ENCODE data around the gene CLOCK. TPM values are rescaled to one million over a fixed set of nuclear protein-coding genes. Genes with fewer than 3 reads are reported as not detected.
A peak's percentile ranks its signal among the peaks of the same experiment; 100 is the strongest.
"Not testable (repeated sequence)": the region's sequence is repeated elsewhere in the genome, so short reads cannot be mapped to it uniquely, and the experiment has no call there.

CLOCK gene, protein sequence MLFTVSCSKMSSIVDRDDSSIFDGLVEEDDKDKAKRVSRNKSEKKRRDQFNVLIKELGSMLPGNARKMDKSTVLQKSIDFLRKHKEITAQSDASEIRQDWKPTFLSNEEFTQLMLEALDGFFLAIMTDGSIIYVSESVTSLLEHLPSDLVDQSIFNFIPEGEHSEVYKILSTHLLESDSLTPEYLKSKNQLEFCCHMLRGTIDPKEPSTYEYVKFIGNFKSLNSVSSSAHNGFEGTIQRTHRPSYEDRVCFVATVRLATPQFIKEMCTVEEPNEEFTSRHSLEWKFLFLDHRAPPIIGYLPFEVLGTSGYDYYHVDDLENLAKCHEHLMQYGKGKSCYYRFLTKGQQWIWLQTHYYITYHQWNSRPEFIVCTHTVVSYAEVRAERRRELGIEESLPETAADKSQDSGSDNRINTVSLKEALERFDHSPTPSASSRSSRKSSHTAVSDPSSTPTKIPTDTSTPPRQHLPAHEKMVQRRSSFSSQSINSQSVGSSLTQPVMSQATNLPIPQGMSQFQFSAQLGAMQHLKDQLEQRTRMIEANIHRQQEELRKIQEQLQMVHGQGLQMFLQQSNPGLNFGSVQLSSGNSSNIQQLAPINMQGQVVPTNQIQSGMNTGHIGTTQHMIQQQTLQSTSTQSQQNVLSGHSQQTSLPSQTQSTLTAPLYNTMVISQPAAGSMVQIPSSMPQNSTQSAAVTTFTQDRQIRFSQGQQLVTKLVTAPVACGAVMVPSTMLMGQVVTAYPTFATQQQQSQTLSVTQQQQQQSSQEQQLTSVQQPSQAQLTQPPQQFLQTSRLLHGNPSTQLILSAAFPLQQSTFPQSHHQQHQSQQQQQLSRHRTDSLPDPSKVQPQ
- 10 to 100 TPM; 18.7 to 30.4 (median 27.0) TPM for total RNA-seq

DNA sequence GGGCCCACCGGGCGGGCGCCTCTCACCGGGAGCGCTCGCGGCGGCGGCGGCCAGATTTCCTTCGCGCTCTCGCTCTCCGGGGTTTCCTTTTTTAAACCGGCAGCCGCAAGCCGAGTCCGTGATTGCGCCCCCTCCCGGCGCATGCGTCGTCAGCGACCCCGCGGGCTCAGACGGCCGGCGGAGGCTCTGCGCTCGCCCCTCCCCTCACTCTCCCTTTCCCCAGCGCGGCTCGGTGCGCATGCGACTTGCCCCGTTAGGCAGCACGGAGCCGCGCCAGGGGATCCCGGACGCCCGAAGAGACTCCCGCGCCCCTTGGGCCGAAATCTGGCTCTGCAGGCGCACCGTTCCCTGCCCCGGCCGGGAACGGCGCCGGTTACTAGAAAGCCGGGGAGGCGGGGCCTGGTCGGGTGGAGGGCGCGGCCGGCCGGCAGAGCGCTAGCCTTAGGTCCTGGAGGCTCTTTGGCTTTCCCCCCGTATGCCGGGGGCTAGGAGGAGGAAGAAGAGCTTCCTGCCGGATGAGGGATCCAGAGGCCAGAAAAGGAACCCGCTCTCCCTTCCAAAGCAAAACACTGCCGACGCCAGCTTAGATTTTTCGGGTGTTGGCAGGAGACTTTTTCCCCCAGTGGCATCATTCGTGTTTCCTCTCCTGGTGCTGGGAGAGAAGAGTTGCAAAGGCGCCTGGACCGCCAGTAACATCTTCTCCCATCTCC lies at the start of gene CLOCK:
TSS of gene CLOCK (minus strand) at position 154 of the 710 bp plus-strand sequence. CDS start 64,124 bp downstream, outside the sequence.
- ATAC-seq (ENCODE audit: low FRiP score) (peak; percentile 87), DNase-seq (ENCODE audit: low spot score) (peak; percentile 42)
- TF ChIP-seq, protein P1, sequence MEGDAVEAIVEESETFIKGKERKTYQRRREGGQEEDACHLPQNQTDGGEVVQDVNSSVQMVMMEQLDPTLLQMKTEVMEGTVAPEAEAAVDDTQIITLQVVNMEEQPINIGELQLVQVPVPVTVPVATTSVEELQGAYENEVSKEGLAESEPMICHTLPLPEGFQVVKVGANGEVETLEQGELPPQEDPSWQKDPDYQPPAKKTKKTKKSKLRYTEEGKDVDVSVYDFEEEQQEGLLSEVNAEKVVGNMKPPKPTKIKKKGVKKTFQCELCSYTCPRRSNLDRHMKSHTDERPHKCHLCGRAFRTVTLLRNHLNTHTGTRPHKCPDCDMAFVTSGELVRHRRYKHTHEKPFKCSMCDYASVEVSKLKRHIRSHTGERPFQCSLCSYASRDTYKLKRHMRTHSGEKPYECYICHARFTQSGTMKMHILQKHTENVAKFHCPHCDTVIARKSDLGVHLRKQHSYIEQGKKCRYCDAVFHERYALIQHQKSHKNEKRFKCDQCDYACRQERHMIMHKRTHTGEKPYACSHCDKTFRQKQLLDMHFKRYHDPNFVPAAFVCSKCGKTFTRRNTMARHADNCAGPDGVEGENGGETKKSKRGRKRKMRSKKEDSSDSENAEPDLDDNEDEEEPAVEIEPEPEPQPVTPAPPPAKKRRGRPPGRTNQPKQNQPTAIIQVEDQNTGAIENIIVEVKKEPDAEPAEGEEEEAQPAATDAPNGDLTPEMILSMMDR (IDR thresholded peaks at IDR 0.05), result peak in 1 of 3 donors; percentile 39

DNA sequence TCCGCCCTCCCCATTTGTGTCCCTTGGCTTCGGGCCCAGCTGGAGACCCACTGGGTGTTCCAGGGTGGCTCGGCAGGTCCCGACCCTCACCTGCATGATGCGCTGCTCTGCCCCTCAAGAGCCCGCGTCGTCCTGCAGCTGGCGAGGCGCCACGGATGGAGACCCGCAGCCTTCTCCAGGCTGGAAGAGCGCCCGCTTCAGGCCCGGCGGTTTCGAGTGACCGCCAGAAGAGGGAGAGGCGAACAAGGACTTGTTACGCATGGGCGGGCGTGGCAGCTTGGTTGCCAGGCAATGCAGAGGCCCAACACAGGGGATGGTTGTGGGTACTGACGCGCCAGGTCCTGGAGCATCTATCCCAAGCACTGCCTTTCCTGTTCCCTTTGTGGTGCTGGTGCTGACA lies 45.3 kb upstream of the CLOCK start, which contains the start of gene PDCL2:
TSS of gene PDCL2 (minus strand) at position 232 of the 400 bp plus-strand sequence. CDS start at position 96, 136 bp downstream.
- ATAC-seq (ENCODE audit: low FRiP score) (no peak), DNase-seq (ENCODE audit: low spot score) (no peak)
- TF ChIP-seq, protein P1 (IDR thresholded peaks at IDR 0.05), result no peak

DNA sequence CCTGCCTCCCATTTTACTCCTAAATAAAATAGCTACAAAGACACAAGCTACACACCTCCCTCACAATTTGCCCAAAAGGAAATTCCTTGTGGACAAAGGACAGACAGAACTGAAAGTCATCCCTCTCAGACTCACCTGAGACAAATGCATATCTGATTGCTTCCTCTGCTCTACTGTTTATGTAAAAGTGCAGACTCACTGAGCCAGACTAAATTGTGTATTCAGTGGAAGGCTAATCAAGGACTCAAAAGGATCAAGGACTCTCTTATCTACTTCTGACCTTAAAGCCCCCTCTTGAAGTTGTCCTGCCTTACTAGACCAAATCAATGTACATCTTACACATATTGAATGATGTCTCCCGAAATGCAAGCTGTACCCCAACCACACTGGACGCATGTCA lies 41.5 kb upstream of the CLOCK start:
- DNase-seq (ENCODE audit: low spot score), result no peak
- ATAC-seq (ENCODE audit: low FRiP score), result no peak
- TF ChIP-seq, protein P1 (IDR thresholded peaks at IDR 0.05), result no peak

DNA sequence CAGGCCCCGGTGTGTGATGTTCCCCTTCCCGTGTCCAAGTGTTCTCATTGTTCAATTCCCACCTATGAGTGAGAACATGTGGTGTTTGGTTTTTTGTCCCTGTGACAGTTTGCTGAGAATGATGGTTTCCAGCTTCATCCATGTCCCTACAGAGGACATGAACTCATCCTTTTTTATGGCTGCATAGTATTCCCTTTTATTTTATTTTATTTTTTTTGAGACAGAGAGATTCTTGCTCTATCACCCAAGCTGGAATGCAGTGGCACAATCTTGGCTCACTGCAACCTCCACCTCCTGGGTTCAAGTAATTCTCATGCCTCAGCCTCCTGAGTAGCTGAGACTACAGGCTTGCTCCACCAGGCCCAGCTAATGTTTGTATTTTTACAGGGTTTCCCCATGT lies 36.1 kb upstream of the CLOCK start:
- not testable (repeated sequence) for ATAC-seq (ENCODE audit: low FRiP score); DNase-seq (ENCODE audit: low spot score)

DNA sequence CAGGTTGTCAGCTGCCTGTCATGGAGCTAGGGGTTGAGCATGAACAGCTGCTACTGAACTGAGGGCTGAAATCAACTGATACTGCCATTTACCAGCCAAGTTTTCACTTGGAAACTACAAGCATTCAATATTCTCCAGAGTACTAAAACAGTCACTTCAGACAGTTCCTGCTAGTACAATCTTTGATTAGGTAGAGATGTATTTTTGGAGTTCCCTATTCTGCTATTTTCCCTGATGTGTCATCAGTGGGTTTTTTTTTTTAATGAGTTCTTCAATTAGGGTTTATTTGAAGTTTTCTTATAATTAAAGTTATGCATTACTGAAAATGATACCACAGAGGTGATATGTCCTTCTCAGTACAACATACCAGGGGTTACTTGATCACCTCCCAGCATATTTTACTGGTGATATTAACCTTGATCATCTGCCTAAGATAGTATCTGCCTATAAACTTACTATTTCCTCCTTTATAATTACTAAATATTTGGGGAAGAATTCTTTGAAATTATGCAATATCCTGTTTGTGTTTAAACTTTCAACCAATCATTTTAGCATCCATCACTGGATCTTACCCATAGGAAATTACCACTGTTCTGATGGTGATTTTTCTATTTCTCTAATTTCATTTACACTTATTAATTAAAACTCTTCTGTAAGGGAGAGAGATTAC lies 31.8 kb upstream of the CLOCK start:
- TF ChIP-seq, protein P1 (IDR thresholded peaks at IDR 0.05), result no peak
- DNase-seq (ENCODE audit: low spot score) (no peak), ATAC-seq (ENCODE audit: low FRiP score) (no peak)

DNA sequence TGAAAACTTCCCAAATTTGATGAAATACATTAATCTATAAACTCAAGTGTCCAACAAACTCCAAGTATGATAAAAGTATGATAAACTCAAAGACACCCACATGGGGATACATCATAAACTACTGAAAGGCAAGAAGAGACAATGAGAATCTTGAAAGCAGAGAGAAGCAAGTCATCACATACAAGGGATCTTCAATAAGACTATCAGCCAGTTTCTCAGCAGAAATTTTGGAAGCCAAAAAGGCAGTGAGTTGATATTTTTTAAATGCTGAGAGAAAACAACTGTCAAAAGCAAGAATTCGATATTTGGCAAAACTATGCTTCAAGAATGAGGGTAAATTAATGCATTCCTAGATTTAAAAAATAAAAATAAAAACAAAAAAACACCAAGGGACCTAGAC lies 28.8 kb upstream of the CLOCK start:
- ATAC-seq (ENCODE audit: low FRiP score) (no peak), DNase-seq (ENCODE audit: low spot score) (no peak)
- TF ChIP-seq, protein P1 (IDR thresholded peaks at IDR 0.05), result no peak

All from omental fat pad (tissue), 4 donors.